ENCODE measurements around the gene SLAMF6.
"Not testable (repeated sequence)": the region's sequence is repeated elsewhere in the genome, so short reads cannot be mapped to it uniquely, and the experiment has no call there.

SLAMF6 gene

DNA sequence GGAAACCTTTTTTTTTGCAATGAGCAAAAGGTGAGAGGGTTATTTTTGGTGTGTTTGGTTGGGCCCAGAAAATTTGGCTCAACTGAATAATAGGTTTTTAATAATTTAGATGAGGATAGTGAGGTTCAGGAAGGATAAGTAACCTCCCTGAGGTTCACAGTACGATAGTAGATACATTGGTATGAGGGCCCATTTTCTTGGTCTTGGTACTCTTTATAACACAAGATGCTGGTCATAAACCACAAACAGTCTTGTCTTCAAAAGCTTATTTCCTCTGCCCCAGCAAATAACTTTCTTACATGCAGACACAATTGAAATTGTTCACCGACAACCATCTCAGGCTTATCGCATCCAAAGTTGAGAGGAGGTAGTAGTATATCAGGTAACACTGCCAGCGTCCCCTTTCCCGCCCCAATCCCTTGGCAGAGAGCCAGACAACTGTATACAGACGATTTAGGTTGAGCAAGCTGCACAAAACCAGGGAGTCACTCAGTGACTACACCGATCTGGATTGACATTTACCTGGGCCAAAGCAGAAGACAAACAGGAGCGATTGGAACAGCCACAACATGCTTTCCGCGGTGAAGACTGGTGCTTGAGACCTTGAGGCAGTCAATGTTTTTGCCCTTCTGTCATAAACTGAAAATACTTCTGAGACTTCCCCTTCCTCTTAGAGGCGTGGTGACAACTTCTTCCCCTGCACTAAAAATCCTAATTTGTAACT lies at the start of gene SLAMF6:
SLAMF6 (minus strand) TSS at position 634 of the 724 bp plus-strand sequence; CDS start at position 571, 63 bp downstream.
- no peaks in the 10 kb centered on the region for H3K4me1 ChIP-seq
- in situ Hi-C loops (cut with MboI; ENCODE audit: low sequenced_read_pairs), result no loop called here
- H3K27me3 ChIP-seq (ENCODE audit: low read depth), result no peaks in the 10 kb centered on the region; the same call in 1 of the 2 replicates
- H3K4me3 ChIP-seq, result no peak within 1 kb of the TSS
- no peak for DNase-seq (ENCODE audit: low spot score in 2 of 2)
- H3K9me3 ChIP-seq, result no peaks in the 10 kb centered on the region
- H3K36me3 ChIP-seq (replicated peaks), result no peaks in the 10 kb centered on the region

DNA sequence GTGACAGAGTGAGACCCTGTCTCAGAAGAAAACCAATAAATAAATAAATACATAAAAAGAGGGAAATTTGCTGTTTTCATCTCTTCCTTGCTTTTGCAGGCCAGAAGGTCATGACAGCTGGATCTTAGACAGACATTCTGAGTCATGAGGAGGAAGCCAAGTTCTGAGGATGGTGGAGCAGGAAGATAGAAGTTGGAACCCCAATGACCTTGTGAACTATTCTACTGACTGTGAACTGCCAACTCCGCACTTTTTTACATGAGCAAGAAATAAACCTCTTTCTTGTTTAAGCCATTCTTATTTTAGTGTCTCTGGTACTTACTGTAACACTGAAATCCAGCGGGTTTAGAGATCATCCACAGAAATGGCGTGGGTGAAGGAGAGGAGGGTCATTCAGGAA lies 47.8 kb upstream of the SLAMF6 start:
- Histone ChIP-seq H3K4me1 (no peaks in the 10 kb centered on the region), H3K4me3 (no peak overlapping the region), H3K27me3 (ENCODE audit: low read depth) (no peaks in the 10 kb centered on the region), H3K36me3 (replicated peaks) (no peaks in the 10 kb centered on the region), H3K9me3 (no peaks in the 10 kb centered on the region)
- in situ Hi-C loops (cut with MboI; ENCODE audit: low sequenced_read_pairs), result no loop called here
- DNase-seq (ENCODE audit: low spot score in 2 of 2), result no peak

DNA sequence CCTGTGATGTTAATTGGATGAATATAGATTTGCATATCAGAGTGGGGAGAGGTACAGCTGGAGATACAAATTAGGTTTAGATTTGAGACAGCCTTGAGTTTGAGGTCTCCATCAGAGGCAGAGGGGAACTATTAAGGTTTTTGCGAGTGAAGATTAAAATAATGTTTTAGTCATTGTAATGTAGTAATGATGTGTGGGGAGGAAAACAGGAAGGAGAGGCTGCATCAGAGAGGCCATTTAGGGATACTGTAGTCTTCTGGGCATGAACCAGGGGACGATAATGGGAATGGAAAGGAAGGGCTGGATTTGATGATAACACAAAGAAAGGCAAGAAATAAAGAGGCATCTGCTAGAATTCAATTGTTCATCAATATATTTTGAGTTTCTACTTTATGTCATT lies 46.8 kb upstream of the SLAMF6 start:
- H3K4me3 ChIP-seq, result no peak overlapping the region
- no peaks in the 10 kb centered on the region for H3K36me3 ChIP-seq (replicated peaks)
- no peak for DNase-seq (ENCODE audit: low spot score in 2 of 2)
- no peaks in the 10 kb centered on the region for H3K27me3 ChIP-seq (ENCODE audit: low read depth)
- no peaks in the 10 kb centered on the region for H3K4me1 ChIP-seq
- no peaks in the 10 kb centered on the region for H3K9me3 ChIP-seq
- in situ Hi-C loops (cut with MboI; ENCODE audit: low sequenced_read_pairs), result no loop called here

DNA sequence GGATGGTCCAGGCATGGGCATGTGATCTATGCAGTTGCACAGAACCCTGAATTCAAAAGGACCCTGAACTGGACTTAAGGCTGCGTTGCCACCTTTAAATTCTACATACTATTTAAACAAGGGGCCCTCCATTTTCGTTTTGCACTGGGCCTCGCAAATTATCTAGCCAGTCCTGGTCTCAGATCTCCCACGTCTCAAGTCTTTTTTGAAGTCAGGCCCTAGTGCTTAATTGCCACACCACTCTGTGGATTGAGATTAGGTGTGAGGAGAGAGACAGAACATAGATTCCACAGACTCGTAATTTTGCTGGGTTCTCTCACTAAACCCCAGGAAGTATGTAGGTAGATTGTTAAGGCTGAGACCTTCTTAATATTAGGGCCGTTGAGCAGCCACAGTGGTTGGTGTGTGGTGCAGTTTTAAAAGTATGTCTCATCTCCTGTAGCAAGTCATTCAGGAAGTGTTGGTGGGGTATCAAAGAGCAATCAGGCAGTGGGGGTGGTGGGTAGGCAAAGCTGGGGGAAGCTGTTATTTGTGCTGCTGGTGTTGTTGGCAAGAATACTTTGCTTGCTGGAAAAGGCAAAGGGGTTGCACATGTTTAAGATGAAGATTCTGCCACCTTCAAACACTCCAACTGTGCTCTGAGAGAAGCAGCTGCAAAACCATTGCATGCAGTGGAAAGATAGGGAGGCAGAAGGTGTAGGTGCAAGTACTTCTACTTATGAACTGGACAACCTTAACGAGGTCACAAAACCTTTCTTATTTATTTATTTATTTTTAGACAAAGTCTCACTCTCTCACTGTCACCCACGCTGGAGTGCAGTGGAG lies 45.0 kb upstream of the SLAMF6 start:
- Histone ChIP-seq H3K36me3 (replicated peaks) (no peaks in the 10 kb centered on the region), H3K9me3 (no peaks in the 10 kb centered on the region), H3K27me3 (ENCODE audit: low read depth) (no peaks in the 10 kb centered on the region), H3K4me3 (no peak overlapping the region), H3K4me1 (no peaks in the 10 kb centered on the region)
- no peak for DNase-seq (ENCODE audit: low spot score in 2 of 2)
- in situ Hi-C loops (cut with MboI; ENCODE audit: low sequenced_read_pairs), result no loop called here

DNA sequence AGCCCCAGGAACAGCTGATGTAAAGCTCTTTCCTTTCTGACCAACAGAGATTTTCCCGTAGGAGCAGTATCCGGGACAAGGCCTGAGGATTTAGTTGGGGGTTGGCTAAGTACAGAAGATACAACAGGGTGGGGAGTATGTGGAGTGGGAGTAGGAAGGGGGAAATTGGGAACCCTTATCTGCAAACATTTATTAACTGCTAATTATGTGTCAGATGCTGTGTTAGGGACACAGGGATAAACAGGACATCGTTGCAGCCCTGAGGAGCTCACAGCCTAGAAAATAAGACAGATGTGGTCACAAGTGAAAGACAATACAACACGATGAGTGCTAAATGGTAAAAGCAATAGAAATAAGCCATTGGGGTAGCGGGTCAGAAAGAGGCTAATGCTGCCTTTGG lies 44.3 kb upstream of the SLAMF6 start:
- Histone ChIP-seq H3K36me3 (replicated peaks) (no peaks in the 10 kb centered on the region), H3K9me3 (no peaks in the 10 kb centered on the region), H3K27me3 (ENCODE audit: low read depth) (no peaks in the 10 kb centered on the region), H3K4me3 (no peak overlapping the region), H3K4me1 (no peaks in the 10 kb centered on the region)
- no peak for DNase-seq (ENCODE audit: low spot score in 2 of 2)
- in situ Hi-C loops (cut with MboI; ENCODE audit: low sequenced_read_pairs), result no loop called here

DNA sequence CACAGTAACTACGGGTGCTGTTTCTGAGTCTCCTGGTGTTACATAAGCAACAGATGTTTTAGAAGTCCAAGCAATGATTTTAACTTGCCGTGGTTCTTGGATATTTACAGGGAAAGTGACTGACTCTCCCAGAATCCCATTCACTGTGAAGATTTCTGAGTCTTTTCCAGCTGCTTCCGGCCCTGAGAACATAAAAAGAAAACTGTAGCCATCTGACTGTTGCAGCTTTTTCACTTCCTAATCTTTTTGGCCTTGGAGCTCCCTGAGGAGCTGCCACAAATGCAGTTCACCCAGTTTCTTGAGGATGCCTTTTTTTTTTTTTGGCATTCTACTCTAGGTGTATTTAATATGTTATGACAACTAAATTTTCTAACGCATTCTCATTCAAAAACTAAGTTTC lies 42.5 kb upstream of the SLAMF6 start:
- Histone ChIP-seq H3K4me1 (no peaks in the 10 kb centered on the region), H3K27me3 (ENCODE audit: low read depth) (no peaks in the 10 kb centered on the region)
- in situ Hi-C loops (cut with MboI; ENCODE audit: low sequenced_read_pairs), result no loop called here

DNA sequence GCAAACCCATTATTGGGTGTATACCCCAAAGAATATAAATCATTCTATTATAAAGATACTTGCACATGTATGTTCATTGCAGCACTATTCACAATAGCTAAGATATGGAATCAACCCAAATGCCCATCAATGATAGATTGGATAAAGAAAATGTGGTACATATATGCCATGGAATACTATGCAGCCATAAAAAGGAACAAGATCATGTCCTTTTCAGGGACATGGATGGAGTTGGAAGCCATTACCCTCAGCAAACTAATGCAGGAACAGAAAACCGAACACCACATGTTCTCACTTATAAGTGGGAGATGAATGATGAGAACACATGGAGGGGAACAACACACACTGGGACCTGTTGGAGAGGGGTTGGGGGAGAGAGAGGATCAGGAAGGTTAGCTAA lies 40.2 kb upstream of the SLAMF6 start:
- in situ Hi-C loops (cut with MboI; ENCODE audit: low sequenced_read_pairs); H3K36me3 ChIP-seq (replicated peaks); H3K4me1 ChIP-seq; H3K4me3 ChIP-seq; DNase-seq (ENCODE audit: low spot score in 2 of 2); H3K27me3 ChIP-seq (ENCODE audit: low read depth); H3K9me3 ChIP-seq: not testable (repeated sequence)

More for the DNA sequence above, 42.5 kb upstream of the SLAMF6 start:
- no peaks in the 10 kb centered on the region for H3K36me3 ChIP-seq (replicated peaks)
- H3K4me3 ChIP-seq, result no peak overlapping the region
- H3K9me3 ChIP-seq, result no peaks in the 10 kb centered on the region
- no peak for DNase-seq (ENCODE audit: low spot score in 2 of 2)

DNA sequence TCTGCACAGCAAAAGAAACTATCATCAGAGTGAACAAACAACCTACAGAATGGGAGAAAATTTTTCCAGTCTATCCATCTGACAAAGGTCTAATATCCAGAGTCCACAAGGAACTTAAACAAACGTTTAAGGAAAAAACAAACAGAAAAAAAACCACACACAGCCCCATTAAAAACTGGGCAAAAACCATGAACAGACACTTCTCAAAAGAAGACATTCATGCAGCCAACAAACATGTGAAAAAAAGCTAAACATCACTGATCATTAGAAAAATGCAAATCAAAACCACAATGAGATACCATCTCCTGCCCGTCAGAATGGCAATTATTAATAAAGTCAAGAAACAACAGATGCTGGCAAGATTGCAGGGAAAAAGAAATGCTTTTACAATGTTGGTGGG lies 39.7 kb upstream of the SLAMF6 start:
- H3K27me3 ChIP-seq (ENCODE audit: low read depth); H3K4me1 ChIP-seq; H3K4me3 ChIP-seq; H3K9me3 ChIP-seq; H3K36me3 ChIP-seq (replicated peaks); DNase-seq (ENCODE audit: low spot score in 2 of 2); in situ Hi-C loops (cut with MboI; ENCODE audit: low sequenced_read_pairs): not testable (repeated sequence)

DNA sequence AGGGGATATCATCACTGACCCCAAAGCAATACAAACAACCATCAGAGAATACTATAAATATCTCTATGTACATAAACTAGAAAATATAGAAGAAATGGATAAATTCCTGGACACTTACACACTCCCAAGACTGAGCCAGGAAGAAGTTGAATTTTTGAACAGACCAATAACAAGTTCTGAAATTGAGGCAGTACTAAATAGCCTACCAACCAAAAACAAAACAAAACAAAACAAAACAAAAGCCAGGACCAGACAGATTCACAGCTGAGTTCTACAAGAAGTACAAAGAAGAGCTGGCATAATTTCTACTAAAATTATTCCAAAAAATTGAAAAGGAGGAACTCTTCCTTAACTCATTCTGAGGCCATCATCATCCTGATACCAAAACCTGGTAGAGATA lies 37.8 kb upstream of the SLAMF6 start:
- Histone ChIP-seq H3K4me1 (no peaks in the 10 kb centered on the region), H3K9me3 (no peaks in the 10 kb centered on the region), H3K27me3 (ENCODE audit: low read depth) (0 out of 2 replicates have a peak, but pooled peaks cover 2% of the 10 kb centered on the region), H3K36me3 (replicated peaks) (no peaks in the 10 kb centered on the region), H3K4me3 (no peak overlapping the region)
- in situ Hi-C loops (cut with MboI; ENCODE audit: low sequenced_read_pairs), result no loop called here
- DNase-seq (ENCODE audit: low spot score in 2 of 2), result no peak

DNA sequence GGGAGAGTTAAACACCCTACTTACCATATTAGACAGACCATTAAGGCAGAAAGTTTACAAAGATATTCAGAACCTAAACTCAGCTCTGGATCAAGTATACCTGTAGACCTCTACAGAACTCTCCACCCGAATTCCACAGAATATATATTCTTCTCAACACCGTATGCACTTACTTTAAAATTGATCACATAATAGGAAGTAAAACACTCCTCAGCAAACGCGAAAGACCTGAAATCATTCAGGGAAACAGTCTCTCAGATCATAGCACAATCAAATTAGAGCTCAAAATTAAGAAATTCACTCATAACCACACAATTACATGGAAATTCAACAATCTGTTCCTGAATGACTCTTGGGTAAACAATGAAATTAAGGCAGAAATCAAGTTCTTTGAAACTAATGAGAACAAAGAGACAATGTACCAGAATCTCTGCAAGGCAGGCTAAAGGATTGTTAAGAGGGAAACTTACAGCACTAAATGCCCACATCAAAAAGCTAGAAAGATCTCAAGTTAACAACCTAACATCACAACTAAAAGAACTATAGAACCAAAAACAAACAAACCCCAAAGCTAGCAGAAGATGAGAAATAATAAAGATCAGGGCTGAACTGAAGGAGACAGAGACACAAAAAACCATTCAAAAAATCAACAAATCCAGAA lies 37.1 kb upstream of the SLAMF6 start:
- Histone ChIP-seq H3K27me3 (ENCODE audit: low read depth) (0 out of 2 replicates have a peak, but pooled peaks cover 2% of the 10 kb centered on the region), H3K36me3 (replicated peaks) (no peaks in the 10 kb centered on the region), H3K9me3 (no peaks in the 10 kb centered on the region), H3K4me3 (no peak overlapping the region), H3K4me1 (no peaks in the 10 kb centered on the region)
- DNase-seq (ENCODE audit: low spot score in 2 of 2), result no peak
- in situ Hi-C loops (cut with MboI; ENCODE audit: low sequenced_read_pairs), result no loop called here

DNA sequence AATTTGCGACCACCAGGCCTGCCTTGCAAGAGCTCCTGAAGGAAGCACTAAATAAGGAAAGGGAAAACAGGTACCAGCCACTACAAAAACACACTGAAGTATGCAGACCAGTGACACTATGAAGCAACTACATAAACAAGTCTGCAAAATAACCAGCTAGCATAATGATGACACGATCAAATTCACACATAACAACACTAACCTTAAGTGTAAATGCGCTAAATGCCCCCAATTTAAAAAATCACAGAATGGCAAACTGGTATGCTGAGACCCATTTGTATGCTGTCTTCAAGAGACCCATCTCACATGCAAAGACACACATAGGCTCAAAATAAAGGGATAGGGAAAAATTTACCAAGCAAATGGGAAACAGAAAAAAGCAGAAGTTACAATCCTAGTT lies 36.4 kb upstream of the SLAMF6 start:
- H3K9me3 ChIP-seq; H3K27me3 ChIP-seq (ENCODE audit: low read depth); in situ Hi-C loops (cut with MboI; ENCODE audit: low sequenced_read_pairs); H3K4me1 ChIP-seq; H3K36me3 ChIP-seq (replicated peaks); DNase-seq (ENCODE audit: low spot score in 2 of 2); H3K4me3 ChIP-seq: not testable (repeated sequence)

DNA sequence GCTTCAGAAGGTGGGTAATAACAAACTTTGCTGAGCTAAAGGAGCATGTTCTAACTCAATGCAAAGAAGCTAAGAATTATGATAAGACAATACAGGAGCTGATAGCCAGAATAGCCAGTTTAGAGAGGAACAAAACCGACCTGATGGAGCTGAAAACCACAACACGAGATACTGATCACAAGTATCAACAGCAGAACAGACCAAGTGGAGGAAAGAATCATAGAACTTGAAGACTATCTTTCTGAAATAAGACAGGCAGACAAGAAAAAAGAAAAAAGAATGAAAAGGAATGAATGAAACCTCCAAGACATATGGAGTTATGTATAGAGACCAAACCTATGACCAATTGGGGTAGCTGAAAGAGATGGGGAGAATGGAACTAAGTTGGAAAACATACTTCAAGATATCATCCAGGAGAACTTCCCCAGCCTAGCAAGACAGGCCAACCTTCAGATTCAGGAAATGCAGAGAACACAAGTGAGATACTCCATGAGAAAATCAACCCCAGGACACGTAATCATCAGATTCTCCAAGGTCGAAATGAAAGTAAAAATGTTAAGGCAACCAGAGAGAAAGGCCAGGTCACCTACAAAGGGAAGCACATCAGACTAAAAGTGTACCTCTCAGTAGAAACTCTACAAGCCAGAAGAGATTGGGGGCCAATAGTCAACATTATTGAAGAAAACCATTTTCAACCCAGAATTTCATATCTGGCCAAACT lies 35.8 kb upstream of the SLAMF6 start:
- in situ Hi-C loops (cut with MboI; ENCODE audit: low sequenced_read_pairs), result no loop called here
- Histone ChIP-seq H3K4me1 (no peaks in the 10 kb centered on the region), H3K9me3 (no peaks in the 10 kb centered on the region), H3K27me3 (ENCODE audit: low read depth) (0 out of 2 replicates have a peak, but pooled peaks cover 2% of the 10 kb centered on the region), H3K4me3 (no peak overlapping the region), H3K36me3 (replicated peaks) (no peaks in the 10 kb centered on the region)
- no peak for DNase-seq (ENCODE audit: low spot score in 2 of 2)

DNA sequence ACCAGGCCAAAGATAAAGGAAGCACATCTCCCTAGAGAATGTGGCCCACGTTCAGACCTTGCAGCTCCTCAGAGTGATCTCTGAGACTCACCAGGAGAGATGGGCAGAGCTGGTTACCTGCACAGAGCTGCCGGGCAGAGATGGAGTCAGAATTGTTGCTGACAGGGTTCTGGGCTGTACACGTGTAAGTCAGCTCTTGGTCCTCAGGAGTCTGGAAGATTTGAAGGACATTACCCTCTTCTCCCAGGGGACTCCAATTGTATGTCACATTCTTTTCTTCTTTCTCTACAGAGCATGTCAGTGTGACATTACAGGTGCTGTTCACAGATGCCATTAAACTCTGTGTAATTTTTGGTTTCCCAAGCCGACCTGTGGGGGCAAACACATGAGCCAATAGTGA lies 30.7 kb upstream of the SLAMF6 start:
- DNase-seq (ENCODE audit: low spot score in 2 of 2), result no peak
- H3K36me3 ChIP-seq (replicated peaks), result no peaks in the 10 kb centered on the region
- no peak overlapping the region for H3K4me3 ChIP-seq
- H3K27me3 ChIP-seq (ENCODE audit: low read depth), result no peaks in the 10 kb centered on the region
- no peaks in the 10 kb centered on the region for H3K9me3 ChIP-seq
- in situ Hi-C loops (cut with MboI; ENCODE audit: low sequenced_read_pairs), result no loop called here
- H3K4me1 ChIP-seq, result no peaks in the 10 kb centered on the region

Measured in HAP-1 (cell line).